Right atrium auricular region (tissue), 2 donors: ENCODE results near the gene B3GNT3. TPM values are rescaled to one million over a fixed set of nuclear protein-coding genes. Genes with fewer than 3 reads are reported as not detected.

Experiments
- DNase-seq: peaks from one replicate; pipeline ENCODE4 v3.0.0-alpha.2; 2019; ENCODE audit warnings: low spot score
- H3K27ac ChIP-seq, 2 donors: fragments of 200-600 bp; sonication (generic); 1 replicate in 1 of 2; 2 replicates in 1 of 2; pipeline ENCODE4 v1.5.1; 2016 to 2019
- H3K27me3 ChIP-seq, 2 donors: fragments of 200-600 bp; sonication (generic); one replicate each; pipeline versions ENCODE4 v1.5.1 to v1.6.0; 2017 to 2019
- H3K36me3 ChIP-seq: fragments of 200-600 bp; sonication (generic); one replicate; pipeline ENCODE4 v1.5.1; 2016
- H3K4me1 ChIP-seq, 2 donors: fragments of 200-600 bp; sonication (generic); one replicate each; pipeline versions ENCODE4 v1.5.1 to v1.6.0; 2017 to 2019
- H3K4me3 ChIP-seq, 2 donors: fragments of 200-600 bp; sonication (generic); 1 replicate in 1 of 2; 2 replicates in 1 of 2; pipeline ENCODE4 v1.5.1; 2017 to 2019; ENCODE audit warnings: mild to moderate bottlenecking in 1 of 2, moderate library complexity in 1 of 2
- H3K9me3 ChIP-seq, 2 donors: fragments of 200-600 bp; sonication (generic); one replicate each; pipeline ENCODE4 v1.5.1; 2019
- total RNA-seq, 2 donors: library from RNA; depleted of rRNA; stranded (reverse); fragments of >200 nt; gene quantifications; one replicate each; pipeline ENCODE4 v1.1.0, GENCODE V29; 2016
- TF ChIP-seq, protein P1 (sequence below), 2 donors: fragments of 200-600 bp; sonication (generic); IDR thresholded peaks; one replicate each; pipeline ENCODE4 v1.5.1; 2019; ENCODE audit warnings: antibody characterized with exemption in 2 of 2

Gene B3GNT3
- total RNA-seq, 2 donors from 2014 or later = not detected

DNA sequence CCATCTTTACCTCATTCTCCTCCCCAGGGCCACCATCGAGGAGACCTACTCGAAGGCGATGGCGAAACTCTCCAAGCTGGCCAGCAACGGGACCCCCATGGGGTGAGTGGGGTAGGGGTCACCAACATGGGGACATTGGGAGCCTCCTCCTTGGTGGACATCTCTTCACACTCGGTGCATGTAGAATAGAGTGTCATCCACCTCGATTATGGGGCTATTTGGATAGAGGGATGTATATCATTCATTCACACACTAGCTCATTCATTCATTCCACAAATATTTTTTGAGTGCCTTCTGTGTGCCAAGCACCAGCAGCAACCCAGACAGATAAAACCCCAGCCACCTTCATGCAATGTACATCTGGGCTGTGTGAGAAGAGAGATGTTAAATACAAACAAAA is 30.6 kb upstream of the B3GNT3 start:
- Histone ChIP-seq H3K36me3 (no peaks in the 10 kb centered on the region), H3K4me3 (no peak overlapping the region), H3K4me1 (peaks cover 0 to 10% of the 10 kb centered on the region in 2 donors), H3K27ac (no peak overlapping the region), H3K9me3 (no peaks in the 10 kb centered on the region), H3K27me3 (no peaks in the 10 kb centered on the region)
- no peak for DNase-seq
- TF ChIP-seq, protein P1, sequence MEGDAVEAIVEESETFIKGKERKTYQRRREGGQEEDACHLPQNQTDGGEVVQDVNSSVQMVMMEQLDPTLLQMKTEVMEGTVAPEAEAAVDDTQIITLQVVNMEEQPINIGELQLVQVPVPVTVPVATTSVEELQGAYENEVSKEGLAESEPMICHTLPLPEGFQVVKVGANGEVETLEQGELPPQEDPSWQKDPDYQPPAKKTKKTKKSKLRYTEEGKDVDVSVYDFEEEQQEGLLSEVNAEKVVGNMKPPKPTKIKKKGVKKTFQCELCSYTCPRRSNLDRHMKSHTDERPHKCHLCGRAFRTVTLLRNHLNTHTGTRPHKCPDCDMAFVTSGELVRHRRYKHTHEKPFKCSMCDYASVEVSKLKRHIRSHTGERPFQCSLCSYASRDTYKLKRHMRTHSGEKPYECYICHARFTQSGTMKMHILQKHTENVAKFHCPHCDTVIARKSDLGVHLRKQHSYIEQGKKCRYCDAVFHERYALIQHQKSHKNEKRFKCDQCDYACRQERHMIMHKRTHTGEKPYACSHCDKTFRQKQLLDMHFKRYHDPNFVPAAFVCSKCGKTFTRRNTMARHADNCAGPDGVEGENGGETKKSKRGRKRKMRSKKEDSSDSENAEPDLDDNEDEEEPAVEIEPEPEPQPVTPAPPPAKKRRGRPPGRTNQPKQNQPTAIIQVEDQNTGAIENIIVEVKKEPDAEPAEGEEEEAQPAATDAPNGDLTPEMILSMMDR (IDR thresholded peaks at IDR 0.05) = no peak

DNA sequence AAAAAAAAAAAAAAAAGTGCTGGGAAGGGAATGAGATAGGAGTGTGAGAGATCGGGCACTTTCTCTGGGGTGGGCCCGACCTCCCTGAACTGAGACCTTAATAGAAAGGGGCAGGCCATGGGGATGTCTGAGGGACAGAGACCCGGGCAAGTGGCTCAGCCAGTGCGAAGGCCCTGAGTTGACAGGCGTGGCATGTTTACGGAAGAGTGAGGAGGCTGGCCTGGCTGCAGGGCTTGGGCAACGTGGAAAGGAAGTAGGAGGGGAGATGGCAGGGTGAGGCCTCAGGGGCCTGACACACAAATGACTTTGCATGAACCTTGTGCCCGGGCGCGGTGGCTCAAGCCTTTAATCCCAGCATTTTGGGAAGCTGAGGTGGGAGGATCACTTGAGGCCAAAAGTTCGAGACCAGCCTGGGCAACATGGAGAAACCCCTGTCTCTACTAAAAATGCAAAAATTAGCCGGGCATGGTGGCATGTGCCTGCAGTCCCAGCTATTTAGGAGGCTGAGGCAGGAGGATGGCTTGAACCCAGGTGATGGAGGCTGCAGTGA is 29.8 kb upstream of the B3GNT3 start:
- Histone ChIP-seq H3K4me3 (no peak overlapping the region), H3K36me3 (no peaks in the 10 kb centered on the region), H3K9me3 (no peaks in the 10 kb centered on the region), H3K27me3 (no peaks in the 10 kb centered on the region), H3K4me1 (peaks cover 0 to 10% of the 10 kb centered on the region in 2 donors), H3K27ac (no peak overlapping the region)
- TF ChIP-seq, protein P1 (IDR thresholded peaks at IDR 0.05) = no peak
- DNase-seq = peak; percentile 73

DNA sequence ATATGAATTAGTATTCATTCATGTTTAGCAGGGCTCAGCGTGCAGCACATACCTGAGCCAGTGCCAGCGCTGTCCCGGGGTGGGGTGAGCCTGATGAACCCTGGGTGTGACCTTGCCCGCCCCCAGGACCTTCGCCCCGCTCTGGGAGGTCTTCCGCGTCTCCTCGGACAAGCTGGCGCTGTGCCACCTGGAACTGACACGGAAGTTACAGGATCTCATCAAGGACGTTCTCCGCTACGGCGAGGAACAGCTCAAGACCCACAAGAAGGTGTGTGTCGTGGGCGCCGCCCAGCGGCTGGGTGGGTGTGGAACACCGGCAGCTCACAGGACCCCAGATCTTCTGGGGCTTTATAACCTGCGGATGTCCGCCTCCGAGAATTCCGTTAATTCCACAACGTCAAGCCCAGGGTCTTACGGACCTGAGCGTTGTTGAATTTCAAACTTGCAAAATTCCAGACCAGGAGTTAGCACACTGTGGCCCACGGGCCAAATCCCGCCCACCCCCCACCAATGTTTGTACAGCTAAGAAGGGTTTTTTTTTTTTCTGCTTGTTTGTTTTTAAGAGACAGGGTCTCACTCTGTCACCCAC is 28.3 kb upstream of the B3GNT3 start:
- H3K4me3 ChIP-seq = peak overlapping the region in 1 of 2 donors; percentile 28
- peaks cover 0 to 10% of the 10 kb centered on the region in 2 donors for H3K4me1 ChIP-seq
- DNase-seq = peak; percentile 82
- H3K27ac ChIP-seq = no peak overlapping the region
- no peaks in the 10 kb centered on the region for H3K9me3 ChIP-seq
- TF ChIP-seq, protein P1 (IDR thresholded peaks at IDR 0.05) = peak; percentile 61 to 88
- H3K36me3 ChIP-seq = no peaks in the 10 kb centered on the region
- no peaks in the 10 kb centered on the region for H3K27me3 ChIP-seq

DNA sequence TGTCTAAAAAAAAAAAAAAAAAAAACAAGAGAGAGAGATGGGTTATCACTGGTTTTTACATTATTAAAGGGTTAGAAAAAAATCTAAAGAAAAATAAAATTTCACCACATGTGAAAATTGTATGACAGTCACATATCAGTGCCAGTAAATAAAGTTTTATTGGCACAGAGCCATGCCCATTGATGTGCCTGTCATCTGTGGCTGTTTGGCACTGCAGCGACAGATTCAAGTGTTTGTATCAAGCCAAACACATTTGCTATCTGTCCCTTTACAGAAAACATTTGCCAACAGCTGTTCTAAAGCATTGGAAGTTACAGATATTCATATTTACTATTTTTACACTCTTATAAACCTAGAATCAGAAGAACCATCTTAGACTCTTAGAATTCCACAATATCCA is 27.4 kb upstream of the B3GNT3 start:
- H3K4me1 ChIP-seq = peaks cover 0 to 10% of the 10 kb centered on the region in 2 donors
- no peaks in the 10 kb centered on the region for H3K27me3 ChIP-seq
- H3K27ac ChIP-seq = no peak overlapping the region
- H3K36me3 ChIP-seq = no peaks in the 10 kb centered on the region
- no peaks in the 10 kb centered on the region for H3K9me3 ChIP-seq
- TF ChIP-seq, protein P1 (IDR thresholded peaks at IDR 0.05) = no peak
- H3K4me3 ChIP-seq = no peak overlapping the region
- DNase-seq = no peak

DNA sequence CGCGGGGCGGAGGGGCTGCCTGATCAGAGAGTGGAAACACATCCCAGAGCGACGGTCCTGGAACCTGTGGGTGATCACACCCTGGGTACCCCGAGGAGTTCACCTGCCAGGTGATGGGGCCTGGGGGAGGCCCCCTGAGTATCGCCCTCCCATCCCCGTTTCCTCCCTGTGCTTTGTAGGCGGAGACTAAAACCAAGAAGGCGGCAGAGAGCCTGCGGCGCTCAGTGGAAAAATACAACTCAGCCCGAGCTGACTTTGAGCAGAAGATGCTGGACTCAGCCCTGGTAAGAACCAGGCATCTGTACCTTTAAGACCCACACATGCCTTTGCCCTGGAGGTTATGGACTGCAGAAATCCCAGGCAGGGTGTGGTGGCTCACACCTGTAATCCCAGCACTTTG is 24.3 kb upstream of the B3GNT3 start:
- Histone ChIP-seq H3K27me3 (no peaks in the 10 kb centered on the region), H3K9me3 (no peaks in the 10 kb centered on the region), H3K27ac (no peak overlapping the region), H3K36me3 (no peaks in the 10 kb centered on the region), H3K4me3 (no peak overlapping the region), H3K4me1 (peaks cover 0 to 10% of the 10 kb centered on the region in 2 donors)
- DNase-seq = no peak
- TF ChIP-seq, protein P1 (IDR thresholded peaks at IDR 0.05) = no peak

DNA sequence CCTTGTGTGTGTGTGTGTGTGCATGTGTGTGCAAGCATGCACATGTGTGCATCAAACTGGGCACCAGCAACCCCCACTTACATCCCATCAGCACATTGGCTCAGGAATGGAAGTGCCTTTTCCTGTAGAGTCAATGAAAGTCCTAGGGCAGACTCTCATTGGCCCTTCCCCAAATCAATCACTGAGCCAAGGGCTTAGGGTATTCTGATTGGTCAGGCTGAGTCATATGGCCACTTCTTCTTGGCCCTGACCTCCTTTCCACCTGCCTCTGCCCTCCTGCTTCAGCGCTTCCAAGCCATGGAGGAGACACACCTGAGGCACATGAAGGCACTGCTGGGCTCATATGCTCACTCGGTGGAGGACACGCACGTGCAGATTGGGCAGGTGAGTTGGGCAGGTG is 22.8 kb upstream of the B3GNT3 start:
- no peaks in the 10 kb centered on the region for H3K27me3 ChIP-seq
- H3K27ac ChIP-seq = no peak overlapping the region
- DNase-seq = no peak
- H3K36me3 ChIP-seq = no peaks in the 10 kb centered on the region
- H3K9me3 ChIP-seq = no peaks in the 10 kb centered on the region
- H3K4me1 ChIP-seq = no peaks in the 10 kb centered on the region
- TF ChIP-seq, protein P1 (IDR thresholded peaks at IDR 0.05) = no peak
- H3K4me3 ChIP-seq = no peak overlapping the region
